Adrenal gland (tissue), 5 donors: ENCODE results near the gene EFR3B.

Source experiments
- CTCF ChIP-seq, 6 experiments: fragments of 450-650 bp in 4 of 6; fragments of 200-600 bp in 2 of 6; sonication (generic) in 1 of 6; IDR thresholded peaks; 1 replicate in 5 of 6; 2 replicates in 1 of 6; pipeline versions ENCODE4 v1.5.1 to v1.8.0; 2016 to 2021; ENCODE audit warnings: antibody characterized with exemption in 6 of 6, mild to moderate bottlenecking in 2 of 6, moderate library complexity in 1 of 6
- POLR2A ChIP-seq, 2 donors: fragments of 450-650 bp; IDR thresholded peaks; one replicate each; pipeline ENCODE4 v1.6.1; 2017; ENCODE audit warnings: antibody characterized with exemption in 2 of 2, mild to moderate bottlenecking in 2 of 2, moderate library complexity in 1 of 2
- donor health status: DM: no; HTN: no; CAD: no.

GRCh38 chr2:25125976-25126375 lies 84.1 kb downstream of the EFR3B start:
- TF ChIP-seq CTCF (IDR thresholded peaks at IDR 0.05) (no peak), POLR2A (IDR thresholded peaks at IDR 0.05) (no peak)
